ENCODE results near the gene TMEM39A.

Gene TMEM39A

GRCh38 chr3:119453822-119454221 is 9.6 kb downstream of the TMEM39A start:
- DNase-seq: no peak

DNA sequence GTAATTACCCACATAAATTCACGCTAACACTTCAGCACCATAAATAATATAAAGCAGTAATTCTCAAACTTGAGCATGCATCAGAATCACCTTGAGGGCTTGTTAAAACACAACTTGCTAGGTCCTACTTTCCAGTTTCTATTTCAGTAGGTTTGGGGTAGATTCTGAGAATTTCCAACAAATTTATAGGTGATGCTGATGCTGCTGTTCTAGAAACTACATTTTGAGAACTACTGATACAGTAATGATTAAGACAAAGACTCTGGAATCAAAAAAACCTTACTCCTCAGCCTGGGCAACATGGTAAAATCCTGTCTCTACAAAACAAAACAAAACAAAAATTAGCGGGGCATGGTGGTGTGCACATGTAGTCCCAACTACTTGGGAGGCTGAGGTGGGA is 18.8 kb downstream of the TMEM39A start:
- no peak for DNase-seq

DNA sequence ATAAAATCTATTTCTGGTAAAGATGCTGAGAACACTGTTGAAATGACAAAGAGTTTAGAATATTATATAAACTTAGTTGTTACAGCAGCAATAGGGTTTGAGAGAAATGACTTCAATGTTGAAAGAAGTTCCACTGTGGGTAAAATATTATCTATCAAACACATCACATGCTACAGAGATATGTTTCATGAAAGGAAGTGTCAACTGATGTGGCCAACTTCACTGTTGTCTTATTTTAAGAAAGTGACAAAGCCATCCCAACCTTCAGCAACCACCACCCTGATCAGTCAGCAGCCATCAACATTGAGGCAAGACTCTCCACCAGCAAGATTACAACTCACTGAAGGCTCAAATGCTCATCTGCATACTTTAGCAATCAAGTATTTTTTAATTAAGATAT is 20.2 kb downstream of the TMEM39A start:
- DNase-seq: no peak

- no peak for DNase-seq
Measured at GRCh38 chr3:119437691-119438258, 25.6 kb downstream of the TMEM39A start.

- DNase-seq: no peak
Measured at GRCh38 chr3:119436977-119437376, 26.4 kb downstream of the TMEM39A start.

- DNase-seq: no peak
Measured at GRCh38 chr3:119434703-119435102, 28.7 kb downstream of the TMEM39A start.

DNA sequence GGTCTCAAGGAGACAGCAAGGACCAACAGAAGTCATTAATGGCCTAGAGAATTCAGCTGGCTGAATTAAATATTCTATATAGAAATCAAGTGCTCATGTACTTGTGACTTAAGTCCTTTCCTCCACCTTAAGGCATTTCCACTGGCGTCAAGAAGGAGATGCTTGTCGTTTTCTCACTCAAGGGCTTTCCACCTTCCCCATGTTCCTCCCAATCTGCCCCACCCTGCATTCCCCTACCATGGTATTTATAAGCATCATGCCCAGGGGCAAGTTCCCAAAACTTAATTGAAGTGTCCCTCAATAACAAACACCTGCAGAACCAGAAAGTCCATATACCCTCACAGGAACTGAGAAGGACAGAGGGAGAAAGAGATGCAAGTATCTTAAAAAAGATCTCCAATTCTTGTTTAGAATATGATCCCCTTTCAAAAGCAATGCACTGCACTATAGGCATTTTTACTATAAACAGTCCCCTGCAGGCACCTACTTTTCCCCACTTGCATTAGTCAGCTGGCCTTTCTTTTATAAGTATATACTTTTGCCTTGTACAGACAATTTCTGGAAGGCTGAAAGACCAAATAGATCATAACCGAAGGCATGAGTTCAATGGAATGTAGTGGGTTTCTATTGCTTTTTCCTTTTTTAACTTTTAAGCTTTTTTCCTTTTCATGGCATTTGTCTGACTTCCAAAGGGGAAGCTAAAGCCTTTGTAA is 29.6 kb downstream of the TMEM39A start:
- no peak for DNase-seq

DNA sequence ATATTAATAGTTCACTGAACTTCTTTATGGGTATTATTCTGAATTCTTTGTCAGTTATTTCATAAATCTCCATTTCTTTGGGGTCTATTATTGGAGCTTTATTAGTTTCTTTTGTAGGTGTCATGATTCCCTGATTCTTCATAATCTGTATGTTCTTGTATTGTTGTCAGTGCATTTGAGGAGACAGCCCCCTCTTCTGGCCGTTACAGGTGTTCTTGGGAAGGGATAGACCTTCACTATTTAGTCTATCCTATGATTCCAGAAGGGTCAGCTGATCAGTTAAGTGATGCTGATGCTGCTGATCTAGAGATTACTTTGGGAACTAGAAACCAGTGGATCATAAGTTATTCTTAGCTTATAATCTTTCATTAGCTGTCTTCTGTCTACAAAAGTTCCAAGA is 34.9 kb downstream of the TMEM39A start:
- DNase-seq: no peak

DNA sequence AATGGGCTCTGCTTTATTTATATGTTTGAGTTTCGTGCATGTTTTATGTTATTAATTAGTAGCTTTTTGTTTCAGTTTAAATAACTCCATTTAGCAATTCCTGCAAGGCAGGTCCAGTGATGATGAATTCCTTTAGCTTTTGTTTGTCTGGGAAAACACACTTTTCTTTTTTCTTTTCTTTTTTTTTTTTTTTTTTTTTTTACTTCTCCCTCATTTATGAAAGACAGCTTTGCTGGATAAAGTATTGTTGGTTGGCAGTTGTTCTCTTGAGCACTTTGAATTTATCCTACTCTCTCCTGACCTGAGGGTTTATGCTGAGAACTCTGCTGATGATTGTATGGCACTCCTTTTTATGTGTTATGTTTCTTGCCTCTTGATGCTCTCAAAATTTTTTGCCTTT is 35.7 kb downstream of the TMEM39A start:
- DNase-seq: no peak

GRCh38 chr3:119420196-119420595 is 43.2 kb downstream of the TMEM39A start:
- DNase-seq: no peak

DNA sequence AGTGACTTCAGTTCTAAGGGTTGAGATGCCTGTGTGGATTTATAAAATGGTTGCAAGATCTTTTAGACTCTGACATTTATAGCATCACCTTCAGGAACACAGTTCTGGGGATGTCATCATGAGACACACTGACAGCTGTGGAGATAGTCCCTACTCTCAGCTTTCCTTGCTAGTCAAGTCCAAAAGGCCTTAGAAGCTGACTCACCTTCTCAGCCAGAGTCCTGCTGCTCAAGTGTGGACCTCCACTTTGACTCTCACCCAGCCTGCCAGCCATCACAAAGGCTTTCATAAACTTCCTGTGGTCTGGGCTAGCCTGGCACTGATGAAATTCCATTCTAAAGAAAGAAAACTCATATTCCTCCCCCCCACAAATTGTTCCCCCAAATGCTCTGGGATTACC is 44.8 kb downstream of the TMEM39A start:
- DNase-seq: no peak

- DNase-seq: no peak
Measured at GRCh38 chr3:119417771-119418512, 45.5 kb downstream of the TMEM39A start.

- DNase-seq: no peak
Measured at GRCh38 chr3:119416873-119417272, 46.5 kb downstream of the TMEM39A start.

DNA sequence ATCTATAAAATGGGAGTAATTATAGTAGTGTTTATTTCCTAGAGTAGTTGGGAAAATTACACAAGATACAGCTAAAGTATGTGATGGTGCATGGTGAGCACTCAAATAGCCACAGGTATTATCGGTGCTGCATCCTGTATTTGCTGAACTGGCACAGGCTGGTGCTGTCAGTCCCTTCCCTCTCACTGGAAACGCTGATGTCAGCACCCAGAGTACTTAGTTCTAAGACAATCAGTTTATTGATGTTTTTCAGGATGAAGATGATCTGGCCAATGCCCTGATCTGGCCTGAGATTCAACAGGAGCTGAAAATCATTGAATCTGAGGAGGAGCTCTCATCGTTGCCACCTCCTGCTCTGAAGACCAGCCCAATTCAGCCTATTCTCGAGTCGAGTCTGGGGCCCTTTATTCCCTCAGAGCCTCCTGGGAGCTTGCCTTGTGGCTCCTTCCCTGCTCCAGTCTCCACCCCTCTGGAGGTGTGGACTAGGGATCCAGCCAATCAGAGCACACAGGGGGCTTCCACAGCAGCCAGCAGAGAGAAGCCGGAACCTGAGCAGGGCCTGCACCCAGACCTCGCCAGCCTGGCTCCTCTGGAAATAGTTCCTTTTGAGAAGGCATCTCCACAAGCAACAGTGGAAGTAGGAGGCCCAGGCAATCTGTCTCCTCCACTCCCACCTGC is 49.7 kb downstream of the TMEM39A start:
- no peak for DNase-seq

- DNase-seq: no peak
Measured at GRCh38 chr3:119409844-119410243, 53.6 kb downstream of the TMEM39A start.

DNA sequence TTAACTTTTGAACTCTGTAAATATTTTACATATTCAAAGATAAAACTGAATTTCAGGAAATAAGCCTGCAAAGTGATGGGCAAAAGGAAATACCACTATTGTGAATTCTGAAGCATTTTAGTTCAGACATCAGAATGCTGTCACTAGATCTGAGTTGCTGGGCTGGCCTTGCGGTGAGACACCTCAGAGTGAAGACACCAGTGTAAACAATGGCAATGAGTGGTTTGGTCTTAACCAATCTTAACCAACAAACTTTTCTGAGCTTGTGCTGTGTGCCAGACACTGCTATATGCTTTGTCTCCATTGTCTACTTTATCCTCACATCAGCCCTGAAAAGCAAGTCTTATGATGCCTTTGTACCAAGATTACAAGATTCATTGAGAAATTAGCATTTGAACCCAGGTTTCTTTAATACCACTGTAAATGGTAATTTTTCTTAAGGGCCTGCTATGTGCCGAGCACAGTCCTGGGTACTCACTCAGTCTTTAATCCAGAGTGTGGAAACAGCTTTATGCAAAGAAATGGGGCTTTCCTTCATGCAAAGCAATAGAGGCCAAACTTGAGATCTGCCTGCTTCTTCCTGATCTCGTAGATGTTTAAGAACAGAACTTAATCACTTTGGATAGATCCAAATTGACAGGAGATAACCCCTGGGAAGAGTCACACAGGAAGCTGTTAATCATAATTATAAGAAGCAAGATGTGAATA is 55.0 kb downstream of the TMEM39A start:
- no peak for DNase-seq

DNA sequence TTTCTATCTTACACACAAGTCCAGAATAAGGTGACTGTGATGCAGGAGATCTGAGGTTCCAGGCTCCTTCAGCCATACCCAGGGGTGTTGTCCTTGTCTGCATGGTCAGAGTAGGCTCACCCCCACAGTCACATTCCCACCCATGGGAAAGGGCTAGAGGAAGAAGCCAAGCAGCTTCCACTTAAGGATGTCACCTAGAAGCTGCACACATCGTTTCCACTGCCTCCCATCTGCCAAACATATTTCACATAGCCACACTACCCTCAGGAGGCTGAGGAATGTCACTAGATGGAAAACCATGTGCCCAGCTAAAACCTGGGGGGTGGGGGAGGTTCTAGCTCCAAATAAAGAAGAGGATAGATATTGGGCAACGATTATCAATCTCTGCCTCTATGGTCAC is 58.1 kb downstream of the TMEM39A start:
- DNase-seq: no peak

- no peak for DNase-seq
Measured at GRCh38 chr3:119403201-119403600, 60.2 kb downstream of the TMEM39A start.

GRCh38 chr3:119402791-119403190 is 60.6 kb downstream of the TMEM39A start:
- no peak for DNase-seq

GRCh38 chr3:119401503-119402440 is 61.6 kb downstream of the TMEM39A start:
- no peak for DNase-seq

DNA sequence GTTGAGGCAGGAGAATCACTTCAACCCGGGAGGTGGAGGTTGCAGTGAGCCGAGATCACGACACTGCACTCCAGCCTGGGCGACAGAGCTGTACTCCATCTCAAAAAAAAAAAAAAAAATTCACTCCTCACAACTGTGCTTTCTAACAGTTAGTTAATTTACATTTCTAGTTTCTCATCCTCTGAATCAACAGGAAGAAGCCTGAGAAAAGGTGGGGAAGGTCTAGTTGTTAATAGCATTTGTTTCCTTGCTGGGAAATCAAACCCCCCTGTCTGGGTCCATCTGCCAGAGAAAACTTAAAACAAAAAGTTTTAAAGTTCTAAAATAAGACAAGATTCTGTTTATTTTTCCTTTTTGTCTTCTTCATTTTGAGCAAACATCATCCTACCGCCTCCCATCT is 62.3 kb downstream of the TMEM39A start:
- no peak for DNase-seq

GRCh38 chr3:119400466-119400865 is 62.9 kb downstream of the TMEM39A start:
- no peak for DNase-seq
